Fibroblast of skin of scalp (primary cell): ENCODE results near the gene AOC2.
"Not testable (repeated sequence)": the region's sequence is repeated elsewhere in the genome, so short reads cannot be mapped to it uniquely, and the experiment has no call there.

Experiments used
- DNase-seq: peaks from one replicate; pipeline ENCODE4 v3.0.0-alpha.2; 2013

Gene AOC2

DNA sequence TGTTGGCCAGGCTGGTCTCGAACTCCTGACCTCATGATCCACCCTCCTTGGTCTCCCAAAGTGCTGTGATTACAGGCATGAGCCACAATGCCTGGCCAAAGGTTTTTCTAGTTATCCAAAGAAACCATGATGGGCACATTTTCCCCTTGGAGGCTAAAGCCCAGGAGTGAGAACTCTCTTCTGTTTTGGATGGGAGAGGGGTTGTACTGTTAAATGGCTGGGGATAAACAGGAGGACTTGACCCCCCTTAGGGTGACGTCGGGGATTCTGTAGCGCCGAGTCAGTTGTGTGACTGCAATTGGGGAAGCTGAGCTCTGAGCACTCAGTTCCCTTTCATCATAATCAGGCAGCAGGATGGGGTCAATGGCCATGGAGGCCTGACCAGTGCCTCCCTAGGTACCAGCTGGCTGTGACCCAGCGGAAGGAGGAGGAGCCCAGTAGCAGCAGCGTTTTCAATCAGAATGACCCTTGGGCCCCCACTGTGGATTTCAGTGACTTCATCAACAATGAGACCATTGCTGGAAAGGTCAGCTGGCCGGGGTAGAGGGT, 10.7 kb downstream of the AOC2 start:
- no peak for DNase-seq

DNA sequence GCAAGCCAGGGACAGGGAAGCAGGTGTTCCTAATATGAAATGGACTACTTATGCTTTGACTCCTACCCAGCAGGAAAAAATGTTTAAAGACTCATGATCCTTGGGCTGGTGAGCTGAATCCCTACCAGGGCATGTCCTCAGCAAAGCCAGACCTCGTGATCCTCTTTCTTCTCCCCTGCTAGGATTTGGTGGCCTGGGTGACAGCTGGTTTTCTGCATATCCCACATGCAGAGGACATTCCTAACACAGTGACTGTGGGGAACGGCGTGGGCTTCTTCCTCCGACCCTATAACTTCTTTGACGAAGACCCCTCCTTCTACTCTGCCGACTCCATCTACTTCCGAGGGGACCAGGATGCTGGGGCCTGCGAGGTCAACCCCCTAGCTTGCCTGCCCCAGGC, 11.7 kb downstream of the AOC2 start:
- not testable (repeated sequence) for DNase-seq

DNA sequence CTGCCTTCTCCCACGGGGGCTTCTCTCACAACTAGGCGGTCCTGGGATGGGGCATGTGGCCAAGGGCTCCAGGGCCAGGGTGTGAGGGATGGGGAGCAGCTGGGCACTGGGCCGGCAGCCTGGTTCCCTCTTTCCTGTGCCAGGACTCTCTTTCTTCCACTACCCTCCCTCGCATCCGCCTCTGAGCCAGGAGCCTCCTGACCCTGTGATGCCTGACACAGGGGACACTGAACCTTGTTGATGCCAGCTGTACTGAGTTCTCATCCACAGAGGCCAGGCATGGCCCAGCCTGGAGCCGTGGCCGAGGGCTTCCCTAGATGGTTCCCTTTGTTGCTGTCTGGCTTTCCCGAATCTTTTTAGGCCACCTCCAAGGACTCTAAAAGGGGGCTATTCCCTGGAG, 12.1 kb downstream of the AOC2 start:
- DNase-seq, result not testable (repeated sequence)

DNA sequence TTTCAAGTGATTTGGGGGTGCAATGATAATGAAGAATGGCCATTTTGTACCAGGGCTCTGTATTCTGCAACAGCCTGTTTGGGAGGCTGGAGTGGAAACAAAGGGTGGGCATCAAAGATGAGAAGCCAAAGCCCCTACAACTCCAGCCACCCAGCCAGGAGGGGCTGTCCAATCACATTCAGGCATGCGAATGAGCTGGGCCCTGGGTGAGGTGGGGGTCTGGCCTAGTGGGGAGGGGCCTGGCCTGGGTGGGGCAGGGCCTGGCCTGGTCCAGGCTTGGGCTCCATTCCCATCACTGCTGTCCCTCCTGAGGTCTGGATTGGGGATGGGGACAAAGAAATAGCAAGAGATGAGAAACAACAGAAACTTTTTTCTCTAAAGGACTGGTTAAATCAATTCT, 13.0 kb downstream of the AOC2 start:
- DNase-seq, result no peak

DNA sequence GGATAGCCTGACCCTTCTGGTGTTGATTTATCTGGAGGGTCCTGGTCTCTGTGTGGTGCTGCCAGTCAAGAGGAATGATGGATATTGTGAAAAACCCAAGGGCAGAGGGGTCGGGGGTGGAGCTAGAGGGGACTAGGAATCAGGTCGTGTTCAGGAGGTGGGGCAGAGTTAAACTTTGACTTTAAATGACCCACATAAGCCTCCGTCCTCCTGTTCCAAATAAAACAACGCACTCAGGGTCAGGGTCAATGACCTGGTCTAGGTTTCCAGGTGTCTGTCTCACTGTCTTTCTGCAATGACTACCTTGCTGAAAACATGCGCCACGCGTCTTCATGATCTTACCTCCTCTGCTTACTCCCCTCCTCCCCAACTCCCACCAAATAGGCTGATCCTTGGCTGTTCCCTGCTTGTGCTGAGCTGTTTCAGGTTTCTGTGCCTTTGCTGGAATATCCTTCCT, 21.3 kb downstream of the AOC2 start:
- no peak for DNase-seq

DNA sequence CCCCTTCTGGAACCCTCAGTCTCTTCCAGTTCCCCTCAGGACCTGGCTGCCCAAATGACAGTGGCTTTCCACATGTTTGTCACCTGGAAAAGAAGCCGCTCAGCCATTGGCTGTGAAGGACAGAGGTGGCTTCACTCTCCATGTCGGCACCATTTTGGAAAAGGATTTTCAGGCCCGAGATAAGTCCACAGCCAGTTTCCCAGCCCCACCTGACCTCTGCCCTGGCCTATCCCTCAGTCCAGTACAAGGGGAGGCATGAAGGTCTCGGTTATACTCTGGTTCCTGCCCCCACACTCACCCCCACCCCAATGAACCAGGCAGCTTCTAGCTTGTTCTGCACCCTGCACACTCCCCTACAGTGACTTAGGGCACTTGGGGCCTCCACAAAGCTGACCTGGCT, 21.8 kb downstream of the AOC2 start:
- no peak for DNase-seq

DNA sequence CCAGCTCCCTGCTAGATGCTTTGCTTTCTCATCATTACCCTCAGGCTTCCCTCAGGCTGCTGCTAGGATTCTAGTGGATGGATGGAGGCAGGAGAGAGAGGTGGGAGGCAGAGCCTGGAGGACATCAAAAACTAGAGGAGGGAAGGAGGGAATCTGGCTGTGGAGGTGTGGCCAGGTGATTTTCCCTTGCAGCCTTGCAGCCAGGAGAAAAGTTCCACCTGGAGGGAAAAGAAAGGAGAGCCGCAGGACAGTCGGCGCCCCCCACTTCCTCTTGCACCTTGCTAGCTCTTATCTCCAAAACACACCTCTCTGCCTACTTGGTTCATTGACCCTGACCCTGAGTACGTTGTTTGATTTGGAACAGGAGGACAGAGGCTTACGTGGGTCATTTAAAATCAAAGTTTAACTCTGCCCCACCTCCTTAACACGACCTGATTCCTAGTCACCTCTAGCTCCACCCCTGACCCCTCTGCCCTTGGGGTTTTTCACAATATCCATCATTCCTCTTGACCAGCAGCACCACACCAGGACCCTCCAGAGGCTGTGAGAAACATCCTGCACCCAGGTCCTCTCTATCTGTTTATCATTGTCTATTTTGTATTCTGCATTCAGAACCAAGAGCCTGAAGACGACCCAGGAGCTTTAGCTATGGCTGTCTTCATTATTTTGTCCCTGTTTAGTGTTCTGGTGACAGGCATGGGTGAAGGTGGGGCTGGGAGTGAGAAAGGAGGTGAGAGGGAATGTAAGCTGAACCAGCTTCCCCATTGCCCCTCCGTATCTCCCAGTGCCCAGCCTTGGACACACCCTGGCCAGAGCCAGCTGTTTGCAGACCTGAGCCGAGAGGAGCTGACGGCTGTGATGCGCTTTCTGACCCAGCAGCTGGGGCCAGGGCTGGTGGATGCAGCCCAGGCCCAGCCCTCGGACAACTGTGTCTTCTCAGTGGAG, 22.5 kb downstream of the AOC2 start:
- DNase-seq, result no peak

DNA sequence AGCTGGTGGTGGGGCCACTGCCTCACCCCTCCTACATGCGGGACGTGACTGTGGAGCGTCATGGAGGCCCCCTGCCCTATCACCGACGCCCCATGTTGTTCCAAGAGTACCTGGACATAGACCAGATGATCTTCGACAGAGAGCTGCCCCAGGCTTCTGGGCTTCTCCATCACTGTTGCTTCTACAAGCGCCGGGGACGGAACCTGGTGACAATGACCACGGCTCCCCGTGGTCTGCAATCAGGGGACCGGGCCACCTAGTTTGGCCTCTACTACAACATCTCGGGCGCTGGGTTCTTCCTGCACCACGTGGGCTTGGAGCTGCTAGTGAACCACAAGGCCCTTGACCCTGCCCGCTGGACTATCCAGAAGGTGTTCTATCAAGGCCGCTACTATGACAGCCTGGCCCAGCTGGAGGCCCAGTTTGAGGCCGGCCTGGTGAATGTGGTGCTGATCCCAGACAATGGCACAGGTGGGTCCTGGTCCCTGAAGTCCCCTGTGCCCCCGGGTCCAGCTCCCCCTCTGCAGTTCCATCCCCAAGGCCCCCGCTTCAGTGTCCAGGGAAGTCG, 23.4 kb downstream of the AOC2 start:
- DNase-seq, result not testable (repeated sequence)

DNA sequence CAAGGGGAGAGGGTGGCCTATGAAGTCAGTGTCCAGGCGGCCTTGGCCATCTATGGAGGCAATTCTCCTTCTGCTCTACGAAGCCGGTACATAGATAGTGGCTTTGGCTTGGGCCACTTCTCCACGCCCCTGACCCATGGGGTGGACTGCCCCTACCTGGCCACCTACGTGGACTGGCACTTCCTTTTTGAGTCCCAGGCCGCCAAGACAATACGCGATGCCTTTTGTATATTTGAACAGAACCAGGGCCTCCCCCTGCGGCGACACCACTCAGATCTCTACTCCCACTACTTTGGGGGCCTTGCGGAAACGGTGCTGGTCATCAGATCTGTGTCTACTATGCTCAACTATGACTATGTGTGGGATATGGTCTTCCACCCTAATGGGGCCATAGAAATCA, 24.0 kb downstream of the AOC2 start:
- no peak for DNase-seq

DNA sequence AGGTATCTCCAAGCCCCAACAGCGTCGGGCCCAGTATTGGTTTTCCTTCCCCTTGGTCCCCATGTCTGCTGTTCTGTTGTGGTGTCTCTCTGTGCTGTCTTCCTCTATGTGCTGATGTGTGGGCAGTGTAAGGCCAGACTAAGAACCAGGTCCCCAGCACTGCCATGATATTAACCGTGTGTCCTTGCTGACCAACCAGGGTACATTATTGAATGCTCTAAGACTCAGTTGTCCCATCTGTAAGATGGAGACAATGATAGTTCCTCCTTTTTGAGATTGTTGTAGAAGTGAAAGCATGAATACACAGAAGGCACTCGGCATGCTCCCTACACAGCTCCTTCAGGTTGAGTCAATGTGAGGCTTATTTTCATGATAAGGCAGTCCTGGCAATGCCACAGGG, 27.3 kb downstream of the AOC2 start:
- no peak for DNase-seq

DNA sequence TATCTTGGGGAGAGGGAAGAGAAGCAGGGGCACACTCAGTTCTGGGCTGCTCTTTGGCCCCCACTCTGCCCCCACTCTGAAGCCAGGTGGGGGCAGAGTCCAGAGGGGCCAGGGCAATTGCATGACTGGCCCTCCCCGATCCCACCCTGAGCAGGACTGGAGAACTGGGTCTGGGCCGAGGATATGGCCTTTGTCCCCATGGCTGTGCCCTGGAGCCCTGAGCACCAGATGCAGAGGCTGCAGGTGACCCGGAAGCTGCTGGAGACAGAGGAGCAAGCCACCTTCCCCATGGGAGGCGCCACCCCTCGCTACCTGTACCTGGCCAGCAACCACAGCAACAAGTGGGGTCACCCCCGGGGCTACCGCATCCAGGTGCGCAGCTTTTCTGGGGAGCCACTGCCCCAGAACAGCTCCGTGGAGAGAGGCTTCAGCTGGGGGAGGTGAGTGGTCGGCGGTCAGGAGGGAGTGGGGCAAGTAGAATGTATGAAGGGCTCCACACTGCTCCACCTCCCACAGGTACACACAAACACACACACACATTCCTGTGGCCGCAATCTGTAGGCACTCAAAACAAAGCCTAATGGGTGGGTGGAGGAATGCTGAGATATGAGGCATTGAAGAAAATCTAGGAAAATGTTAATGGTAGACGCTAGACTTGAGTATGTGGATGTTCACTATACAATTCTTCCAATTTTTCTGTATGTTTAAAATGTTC, 28.0 kb downstream of the AOC2 start:
- DNase-seq, result no peak

DNA sequence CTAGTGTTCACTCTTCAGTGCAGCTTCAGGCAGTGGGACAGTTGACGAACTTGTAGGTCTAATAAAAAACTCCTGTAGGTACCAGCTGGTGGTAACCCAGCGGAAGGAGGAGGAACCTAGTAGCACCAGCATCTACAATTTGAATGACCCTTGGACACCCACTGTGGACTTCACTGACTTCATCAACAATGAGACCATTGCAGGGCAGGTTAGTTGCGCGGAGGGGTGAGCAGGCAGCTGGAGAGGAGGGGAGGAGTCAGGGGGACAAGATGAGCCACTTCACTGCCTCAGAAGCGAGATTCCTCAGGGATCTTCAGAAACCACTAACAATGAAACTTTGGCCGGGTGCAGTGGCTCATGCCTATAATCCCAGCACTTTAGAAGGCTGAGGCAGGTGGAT, 28.9 kb downstream of the AOC2 start:
- DNase-seq, result no peak

DNA sequence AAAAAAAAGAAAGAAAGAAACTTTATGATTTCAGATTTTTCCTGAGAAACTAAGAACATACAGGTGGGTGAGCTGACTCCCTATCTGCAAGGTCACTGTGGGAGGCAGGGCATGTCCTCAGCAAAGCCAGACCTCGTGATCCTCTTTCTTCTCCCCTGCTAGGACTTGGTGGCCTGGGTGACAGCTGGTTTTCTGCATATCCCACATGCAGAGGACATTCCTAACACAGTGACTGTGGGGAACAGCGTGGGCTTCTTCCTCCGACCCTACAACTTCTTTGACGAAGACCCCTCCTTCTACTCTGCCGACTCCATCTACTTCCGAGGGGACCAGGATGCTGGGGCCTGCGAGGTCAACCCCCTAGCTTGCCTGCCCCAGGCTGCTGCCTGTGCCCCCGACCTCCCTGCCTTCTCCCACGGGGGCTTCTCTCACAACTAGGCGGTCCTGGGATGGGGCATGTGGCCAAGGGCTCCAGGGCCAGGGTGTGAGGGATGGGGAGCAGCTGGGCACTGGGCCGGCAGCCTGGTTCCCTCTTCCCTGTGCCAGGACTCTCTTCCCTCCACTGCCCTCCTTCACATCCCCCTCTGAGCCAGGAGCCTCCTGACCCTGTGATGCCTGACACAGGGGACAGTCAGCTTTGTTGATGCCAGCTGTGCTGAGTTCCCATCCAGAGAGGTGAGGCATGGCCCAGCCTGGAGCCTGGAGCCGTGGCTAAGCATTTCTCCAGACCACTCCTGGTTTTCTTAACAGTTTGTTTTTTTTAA, 29.7 kb downstream of the AOC2 start:
- DNase-seq, result not testable (repeated sequence)

DNA sequence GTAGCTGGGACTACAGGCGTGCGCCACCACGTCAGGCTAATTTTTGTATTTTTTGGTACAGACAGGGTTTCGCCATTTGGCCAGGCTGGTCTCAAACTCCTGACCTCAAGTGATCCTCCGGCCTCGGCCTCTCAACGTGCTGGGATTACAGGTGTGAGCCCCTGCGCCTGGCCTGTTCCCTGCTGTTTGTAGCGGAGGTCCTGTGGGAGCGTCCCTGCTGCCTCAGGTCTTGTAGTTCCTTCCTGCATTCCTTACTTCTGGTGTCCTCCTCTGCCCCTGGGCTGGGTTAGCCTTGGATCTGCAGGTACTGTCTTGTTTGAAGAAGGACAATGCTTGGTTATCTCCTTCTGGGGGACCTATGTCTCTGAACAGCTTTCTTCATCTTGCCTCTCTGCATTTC, 32.7 kb downstream of the AOC2 start:
- DNase-seq, result no peak

DNA sequence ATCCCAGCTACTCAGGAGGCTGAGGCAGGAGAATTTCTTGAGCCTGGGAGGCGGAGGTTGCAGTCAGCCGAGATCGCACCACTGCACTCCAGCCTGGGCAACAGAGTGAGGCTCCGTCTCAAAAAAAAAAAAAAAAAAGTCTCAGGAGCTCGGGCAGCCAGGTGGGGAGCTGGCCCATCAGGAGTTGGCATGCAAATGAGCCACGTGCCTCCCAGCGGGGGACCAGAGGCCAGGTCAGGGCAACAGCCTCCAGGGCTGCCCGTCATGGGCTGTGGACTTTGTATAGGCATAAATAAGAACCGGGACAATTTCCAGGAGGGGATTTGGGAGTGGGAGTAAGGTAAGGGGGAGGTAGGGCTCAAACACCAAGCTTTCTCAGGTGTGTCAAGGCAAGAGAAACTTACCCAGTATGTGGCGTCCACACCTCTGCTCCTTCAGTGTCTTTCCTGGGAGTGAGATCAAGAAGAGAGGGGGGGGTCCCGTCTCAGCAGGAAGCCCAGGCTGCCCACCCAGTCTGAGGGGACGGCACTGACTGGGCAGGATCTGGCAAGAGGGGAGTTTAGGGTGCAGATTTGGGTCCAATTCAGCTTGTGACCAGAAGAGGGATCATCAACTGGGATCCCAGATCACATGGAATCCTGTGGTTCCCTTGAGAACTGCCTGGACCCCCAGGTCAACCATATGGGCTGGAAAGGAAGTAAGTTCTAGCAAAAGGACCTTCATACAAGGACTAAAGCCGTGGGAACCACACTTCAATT, 33.9 kb downstream of the AOC2 start:
- DNase-seq, result no peak

DNA sequence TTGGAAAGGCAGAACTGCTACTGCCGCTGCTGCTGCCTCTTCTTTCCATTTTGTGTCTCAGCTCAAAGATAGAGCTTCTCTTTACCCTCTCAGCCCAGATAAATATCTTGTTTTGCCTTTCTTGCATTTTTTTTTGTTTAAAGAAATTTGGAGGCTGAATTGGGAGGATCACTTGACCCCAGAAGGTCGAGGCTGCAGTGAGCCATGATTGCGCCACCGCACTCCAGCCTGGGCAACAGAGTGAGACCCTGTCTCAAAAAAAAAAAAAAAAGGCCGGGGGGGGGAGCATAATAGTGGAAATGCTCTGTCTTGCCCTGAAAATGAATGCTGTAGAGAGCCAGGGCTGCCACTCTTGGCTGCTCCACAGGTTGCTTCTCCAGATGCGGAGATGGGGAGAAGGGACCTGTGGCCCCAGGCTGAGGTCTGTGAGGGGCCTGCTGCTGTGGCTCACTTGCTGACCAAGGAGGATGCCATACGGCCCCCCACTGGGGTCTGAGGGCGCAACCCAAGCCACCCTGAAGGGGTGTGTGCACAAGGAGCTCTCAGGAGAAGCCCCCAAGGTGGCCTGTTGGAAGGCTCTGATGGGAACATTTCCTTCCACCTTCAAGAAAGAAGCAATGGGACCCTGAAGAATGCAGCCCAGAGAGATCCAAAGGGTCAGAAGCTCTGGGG, 34.7 kb downstream of the AOC2 start:
- no peak for DNase-seq

DNA sequence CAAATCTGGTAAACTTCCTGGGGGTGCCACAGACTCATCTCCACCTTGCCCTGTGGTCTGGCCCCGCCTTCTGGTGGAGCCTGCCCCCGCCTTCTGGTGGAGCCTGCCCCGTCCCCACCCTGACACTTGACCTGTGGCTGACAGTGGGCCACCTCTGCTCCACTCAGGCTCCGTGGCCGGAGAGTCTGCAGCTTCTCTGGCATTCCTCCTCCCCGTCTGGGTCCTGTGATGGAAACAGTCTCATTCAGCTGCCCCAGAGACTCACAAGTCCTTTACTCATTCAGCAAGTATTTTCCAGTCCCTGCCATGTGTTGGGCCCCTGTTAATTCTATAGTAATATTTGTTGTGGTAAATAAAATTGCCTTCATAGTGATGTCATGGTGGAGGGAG, 35.2 kb downstream of the AOC2 start:
- DNase-seq, result peak; percentile 22

DNA sequence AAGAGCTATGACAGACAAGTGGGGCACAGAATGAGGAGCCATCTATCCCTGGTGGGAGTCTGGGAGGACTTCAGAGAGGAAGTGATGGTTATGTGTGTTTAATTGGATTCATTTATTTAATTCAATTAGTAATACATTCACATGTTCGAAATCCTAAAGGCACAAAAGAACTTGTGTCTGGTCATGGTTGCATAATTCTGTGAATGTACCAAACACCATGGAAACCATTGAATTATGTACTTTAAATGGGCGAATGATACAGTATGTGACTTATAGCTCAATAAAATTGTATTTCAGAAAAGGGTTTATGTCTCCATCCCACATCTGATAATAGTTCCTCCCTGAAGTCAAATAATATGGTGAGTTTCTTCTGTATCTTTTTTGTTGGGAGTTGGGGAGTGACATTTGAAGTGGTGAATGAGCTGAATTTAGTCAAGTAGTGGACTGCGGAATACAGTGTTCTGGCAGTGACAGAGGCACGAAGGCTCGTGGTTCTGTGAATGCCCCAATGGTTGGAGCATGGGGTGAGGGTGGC, 36.5 kb downstream of the AOC2 start:
- DNase-seq, result no peak

DNA sequence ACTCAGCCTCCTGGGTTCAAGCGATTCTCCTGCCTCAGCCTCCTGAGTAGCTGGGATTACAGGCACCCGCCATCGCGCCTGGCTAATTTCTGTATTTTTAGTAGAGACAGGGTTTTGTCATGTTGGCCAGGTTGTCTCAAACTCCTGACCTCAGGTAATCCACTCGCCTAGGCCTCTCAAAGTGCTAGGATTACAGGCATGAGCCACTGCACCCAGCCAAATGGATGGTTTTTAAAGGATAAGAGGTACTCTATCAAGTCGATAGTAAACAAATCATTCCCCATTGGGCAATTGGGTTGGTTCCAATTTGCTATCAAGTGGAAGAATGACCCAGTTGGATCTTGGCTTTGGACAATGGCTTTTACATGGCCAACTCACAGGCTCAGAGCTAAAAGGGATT, 37.3 kb downstream of the AOC2 start:
- not testable (repeated sequence) for DNase-seq

DNA sequence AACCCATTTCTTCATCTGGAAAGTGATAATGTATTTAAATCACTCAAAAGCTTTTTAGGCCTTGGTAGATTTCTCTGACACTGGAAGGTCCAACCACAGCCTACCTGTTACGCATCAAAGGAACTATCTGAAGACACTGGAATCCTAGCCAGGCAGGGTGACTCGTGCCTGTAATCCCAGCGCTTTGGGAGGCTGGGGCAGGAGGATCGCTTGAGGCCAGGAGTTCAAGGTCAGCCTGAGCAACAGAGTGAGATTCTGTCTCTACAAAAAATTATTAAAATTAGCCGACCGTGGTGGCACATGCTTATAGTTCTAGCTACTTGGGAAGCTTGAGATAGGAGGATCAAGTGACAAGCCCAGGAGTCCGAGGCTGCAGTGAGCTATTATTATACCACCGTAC, 37.8 kb downstream of the AOC2 start:
- DNase-seq, result no peak
